Effector memory CD8-positive, alpha-beta T cell (primary cell): ENCODE data around the gene SMIM44.
A peak's percentile ranks its signal among the peaks of the same experiment; 100 is the strongest.

Experiments
- ATAC-seq: fragments of 150-1000 bp; cut with Tn5 transposase; replicated peaks from 2 replicates; pipeline ENCODE4 v1.10.0; 2021; ENCODE audit warnings: mild to moderate bottlenecking, moderate library complexity
- DNase-seq, 3 experiments: peaks; one replicate each; pipeline ENCODE4 v3.0.0; 2021
- H3K27ac Mint-ChIP-seq, 2 donors: one replicate each; pipeline ENCODE4 v1.8.0; 2022; ENCODE audit warnings: mild to moderate bottlenecking in 2 of 2, mixed read lengths in 2 of 2, moderate library complexity in 2 of 2
- H3K27me3 Mint-ChIP-seq, 2 donors: one replicate each; pipeline ENCODE4 v1.8.0; 2022; ENCODE audit warnings: mixed read lengths in 2 of 2
- H3K36me3 Mint-ChIP-seq: one replicate; pipeline ENCODE4 v1.8.0; 2022; ENCODE audit warnings: mild to moderate bottlenecking, moderate library complexity, mixed read lengths; ENCODE audit not compliant: insufficient read depth
- H3K4me1 Mint-ChIP-seq, 2 donors: one replicate each; pipeline ENCODE4 v1.8.0; 2022; ENCODE audit warnings: low read depth in 2 of 2, mixed read lengths in 2 of 2
- H3K4me3 Mint-ChIP-seq, 2 donors: one replicate each; pipeline ENCODE4 v1.8.0; 2022; ENCODE audit warnings: mild to moderate bottlenecking in 2 of 2, mixed read lengths in 2 of 2, moderate library complexity in 2 of 2
- H3K9me3 Mint-ChIP-seq, 2 donors: one replicate each; pipeline ENCODE4 v1.8.0; 2022; ENCODE audit warnings: mixed read lengths in 2 of 2

The SMIM44 gene

GRCh38 chr19:3504735-3505134 lies 21.5 kb upstream of the SMIM44 start:
- H3K4me1 Mint-ChIP-seq: peaks cover 44 to 45% of the 10 kb centered on the region in 2 donors
- DNase-seq (no peak), ATAC-seq (no peak)
- H3K27ac Mint-ChIP-seq: peak overlapping the region; percentile 99
- no peaks in the 10 kb centered on the region for H3K27me3 Mint-ChIP-seq
- H3K36me3 Mint-ChIP-seq: peaks cover 45% of the 10 kb centered on the region
- peak overlapping the region; percentile 94 to 95 for H3K4me3 Mint-ChIP-seq
- H3K9me3 Mint-ChIP-seq: no peaks in the 10 kb centered on the region

DNA sequence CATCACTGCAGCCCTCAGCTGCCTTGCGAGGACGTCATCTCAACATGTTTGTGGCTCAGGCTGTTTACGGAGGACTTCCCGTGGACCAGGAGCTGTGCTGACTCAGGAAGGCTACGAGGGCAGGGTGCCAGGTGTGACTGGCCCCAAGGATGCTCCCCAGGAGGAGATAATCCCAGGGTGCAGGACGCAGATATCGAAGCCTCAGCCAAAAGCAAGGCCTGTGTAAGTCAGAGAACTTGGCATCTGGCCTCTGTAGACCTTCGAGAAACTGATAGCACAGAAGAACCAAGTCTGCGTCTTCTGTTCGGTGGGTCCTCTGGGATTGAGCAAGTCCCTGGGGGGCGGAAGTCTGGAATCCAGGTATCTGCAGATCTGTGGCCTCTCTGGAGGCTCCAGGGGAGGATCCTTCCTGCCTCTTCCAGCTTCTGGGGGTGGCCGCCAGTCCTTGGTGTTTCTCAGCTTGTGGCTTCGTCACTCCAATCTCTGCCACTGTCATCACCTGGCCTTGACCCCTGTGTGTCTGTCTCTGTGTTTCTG lies 19.9 kb upstream of the SMIM44 start:
- H3K27ac Mint-ChIP-seq: no peak overlapping the region
- ATAC-seq: no peak

GRCh38 chr19:3501780-3502179 lies 18.5 kb upstream of the SMIM44 start:
- H3K27me3 Mint-ChIP-seq: no peaks in the 10 kb centered on the region
- H3K4me1 Mint-ChIP-seq: peaks cover 26 to 29% of the 10 kb centered on the region in 2 donors
- ATAC-seq (no peak), DNase-seq (no peak)
- H3K27ac Mint-ChIP-seq: no peak overlapping the region
- H3K9me3 Mint-ChIP-seq: no peaks in the 10 kb centered on the region
- no peak overlapping the region for H3K4me3 Mint-ChIP-seq
- peaks cover 42% of the 10 kb centered on the region for H3K36me3 Mint-ChIP-seq

More for the DNA sequence above, 19.9 kb upstream of the SMIM44 start:
- peaks cover 34% of the 10 kb centered on the region in 2 donors for H3K4me1 Mint-ChIP-seq
- no peaks in the 10 kb centered on the region for H3K27me3 Mint-ChIP-seq
- no peak overlapping the region for H3K4me3 Mint-ChIP-seq
- peaks cover 44% of the 10 kb centered on the region for H3K36me3 Mint-ChIP-seq
- no peak for DNase-seq
- H3K9me3 Mint-ChIP-seq: no peaks in the 10 kb centered on the region

DNA sequence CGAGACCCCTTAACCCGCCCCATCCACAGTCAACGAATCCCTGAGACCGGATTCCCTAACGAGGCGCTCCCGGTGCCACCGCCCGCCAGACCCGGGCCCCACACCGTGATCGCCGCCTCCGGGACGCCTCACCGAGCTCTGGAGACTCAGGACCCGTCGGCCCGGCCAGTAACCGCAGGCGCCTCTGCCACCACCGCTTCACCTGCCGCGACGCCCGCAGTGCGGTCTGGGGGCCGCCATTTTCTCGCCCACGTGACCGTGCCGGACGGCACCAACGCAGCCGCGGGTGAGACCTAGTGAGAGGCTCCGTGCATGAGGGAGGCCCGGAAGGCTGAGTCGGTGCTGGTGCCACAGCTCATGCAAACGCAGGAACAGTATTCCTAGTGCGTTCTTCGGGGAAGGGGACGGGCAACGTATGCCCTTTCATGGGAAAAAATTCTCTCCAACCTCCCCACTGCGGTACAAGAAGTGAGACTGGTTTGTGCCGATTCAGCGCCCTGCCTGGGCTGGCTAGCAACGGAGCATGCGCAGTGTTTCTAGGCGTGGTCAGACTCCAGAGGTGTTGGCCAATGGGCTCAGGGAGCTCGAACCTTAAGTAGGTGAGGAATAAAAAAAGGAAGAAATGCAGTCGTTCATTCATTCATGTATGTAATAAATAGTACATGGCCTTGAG lies 17.3 kb upstream of the SMIM44 start, which contains the start of gene DOHH:
Gene DOHH, minus strand, starts transcription at position 246 of the 673 bp plus-strand sequence. CDS start 3,860 bp downstream, outside the sequence.
- H3K9me3 Mint-ChIP-seq: no peaks in the 10 kb centered on the region
- peak within 1 kb of the TSS; percentile 92 to 96 for H3K4me3 Mint-ChIP-seq
- DNase-seq (peak; percentile 90 to 91 (median 90)), ATAC-seq (peak; percentile 86)
- H3K4me1 Mint-ChIP-seq: peaks cover 19 to 24% of the 10 kb centered on the region in 2 donors
- H3K27me3 Mint-ChIP-seq: no peaks in the 10 kb centered on the region
- H3K27ac Mint-ChIP-seq: peak within 1 kb of the TSS; percentile 99 to 100
- H3K36me3 Mint-ChIP-seq: peaks cover 34% of the 10 kb centered on the region

DNA sequence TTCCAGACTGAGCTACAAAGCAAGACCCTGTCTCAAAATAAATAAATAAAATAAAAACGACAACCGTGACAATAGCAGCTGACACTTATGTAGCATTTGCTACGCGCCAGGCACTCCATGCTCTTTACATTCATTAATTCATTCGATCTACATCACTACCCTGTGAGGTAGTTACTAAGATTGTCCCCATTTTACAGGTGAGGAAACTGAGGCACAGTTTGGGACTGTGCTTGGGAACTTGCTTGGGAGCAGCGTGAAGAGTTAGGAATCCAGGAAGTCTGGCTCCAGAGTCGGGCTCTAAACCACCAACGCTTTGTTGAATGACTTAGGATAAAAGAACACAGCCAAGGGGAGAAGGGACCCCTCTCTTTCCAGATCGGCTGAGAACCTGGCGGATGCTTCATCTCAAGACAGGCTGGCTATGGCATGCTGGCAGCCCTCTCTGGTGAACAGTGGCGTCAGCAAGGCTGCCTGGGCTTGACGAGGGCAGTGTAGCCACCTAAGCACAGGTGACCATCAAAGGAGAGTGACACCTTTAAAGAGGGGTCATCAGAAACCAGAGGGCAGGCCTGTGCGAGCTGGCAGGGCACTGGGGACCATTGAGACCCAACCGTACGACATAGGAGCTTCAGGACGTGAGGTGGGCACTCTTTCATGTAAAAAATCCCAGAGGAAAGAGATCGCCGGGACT lies 16.6 kb upstream of the SMIM44 start:
- DNase-seq (no peak), ATAC-seq (no peak)
- peaks cover 35% of the 10 kb centered on the region for H3K36me3 Mint-ChIP-seq
- no peaks in the 10 kb centered on the region for H3K27me3 Mint-ChIP-seq
- peak overlapping the region; percentile 99 to 100 for H3K27ac Mint-ChIP-seq
- peaks cover 15 to 21% of the 10 kb centered on the region in 2 donors for H3K4me1 Mint-ChIP-seq
- H3K9me3 Mint-ChIP-seq: no peaks in the 10 kb centered on the region
- H3K4me3 Mint-ChIP-seq: peak overlapping the region; percentile 92 to 96

- Mint-ChIP-seq H3K9me3 (no peaks in the 10 kb centered on the region), H3K4me1 (peaks cover 15 to 19% of the 10 kb centered on the region in 2 donors), H3K36me3 (peaks cover 45% of the 10 kb centered on the region), H3K27ac (no peak overlapping the region), H3K27me3 (no peaks in the 10 kb centered on the region), H3K4me3 (no peak overlapping the region)
- ATAC-seq (no peak), DNase-seq (no peak)
These were observed 14.7 kb upstream of the SMIM44 start for GRCh38 chr19:3497757-3498520.

DNA sequence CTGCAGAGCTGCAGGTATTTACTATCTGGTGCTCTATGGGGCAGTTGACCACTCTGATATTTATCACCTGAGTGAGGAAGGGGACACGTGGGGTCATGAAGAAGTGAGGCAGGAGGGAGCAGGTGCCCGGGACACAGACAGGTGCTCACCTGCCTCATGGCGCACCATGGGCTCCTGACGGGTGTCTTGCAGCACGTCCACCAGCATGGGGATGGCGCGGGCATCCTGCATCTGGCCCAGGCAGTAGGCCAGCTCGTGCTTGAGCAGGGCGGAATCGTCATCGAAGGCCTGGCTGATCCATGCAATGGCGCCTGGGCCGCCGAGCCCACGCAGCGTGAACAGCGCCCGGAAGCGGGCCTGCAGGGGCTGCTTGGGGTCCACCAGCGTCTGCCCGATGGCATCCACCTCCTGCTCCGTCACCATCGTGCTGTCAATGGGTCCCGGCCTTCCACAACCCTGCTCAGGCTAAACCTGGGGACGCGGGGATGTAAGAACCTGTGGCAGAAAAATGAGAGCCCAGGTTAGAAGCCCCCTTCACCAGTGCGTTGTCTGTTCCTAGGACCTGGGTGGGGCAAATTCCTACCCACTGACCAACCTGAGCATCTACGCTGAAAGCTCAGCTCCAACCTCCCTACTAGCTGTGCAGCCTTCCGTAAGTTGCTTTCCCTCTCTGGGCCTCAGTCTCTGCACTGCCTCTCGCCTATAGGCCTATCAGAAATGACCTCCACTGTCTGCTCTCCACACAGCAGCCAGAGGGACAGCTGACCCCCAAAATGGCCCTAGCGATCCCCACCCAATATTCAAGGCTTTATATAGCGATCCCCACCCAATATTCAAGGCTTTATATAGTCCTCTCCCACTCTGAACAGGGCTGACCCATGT lies 13.4 kb upstream of the SMIM44 start:
- Mint-ChIP-seq H3K36me3 (peaks cover 45% of the 10 kb centered on the region), H3K27ac (peak overlapping the region in 1 of 2 donors; percentile 61), H3K4me1 (peaks cover 15 to 19% of the 10 kb centered on the region in 2 donors), H3K27me3 (no peaks in the 10 kb centered on the region), H3K4me3 (no peak overlapping the region), H3K9me3 (no peaks in the 10 kb centered on the region)
- no peak for DNase-seq
- no peak for ATAC-seq

DNA sequence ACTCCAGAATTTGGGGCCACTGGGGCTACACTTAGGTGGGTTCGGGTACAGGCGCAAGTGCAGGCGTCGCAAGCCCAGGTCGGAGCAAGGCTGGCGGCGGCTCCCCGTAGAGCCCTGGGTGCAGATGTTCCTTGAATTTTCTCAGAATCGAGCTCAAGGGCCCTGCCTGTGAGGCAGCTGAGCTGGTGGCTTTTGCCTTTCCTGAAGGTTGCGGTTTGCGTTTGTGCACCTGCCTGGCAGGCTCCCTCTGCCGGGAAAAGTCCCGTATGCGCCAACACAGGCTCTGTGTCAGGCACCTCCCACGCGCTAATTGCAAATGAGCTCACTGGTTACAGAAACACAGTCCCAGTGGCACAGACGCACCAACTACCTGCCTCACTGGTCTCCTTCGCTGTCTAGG lies 11.3 kb upstream of the SMIM44 start:
- no peak overlapping the region for H3K4me3 Mint-ChIP-seq
- ATAC-seq (no peak), DNase-seq (no peak)
- H3K9me3 Mint-ChIP-seq: no peaks in the 10 kb centered on the region
- no peak overlapping the region for H3K27ac Mint-ChIP-seq
- no peaks in the 10 kb centered on the region for H3K27me3 Mint-ChIP-seq
- H3K4me1 Mint-ChIP-seq: peaks cover 6 to 8% of the 10 kb centered on the region in 2 donors
- H3K36me3 Mint-ChIP-seq: peaks cover 33% of the 10 kb centered on the region

DNA sequence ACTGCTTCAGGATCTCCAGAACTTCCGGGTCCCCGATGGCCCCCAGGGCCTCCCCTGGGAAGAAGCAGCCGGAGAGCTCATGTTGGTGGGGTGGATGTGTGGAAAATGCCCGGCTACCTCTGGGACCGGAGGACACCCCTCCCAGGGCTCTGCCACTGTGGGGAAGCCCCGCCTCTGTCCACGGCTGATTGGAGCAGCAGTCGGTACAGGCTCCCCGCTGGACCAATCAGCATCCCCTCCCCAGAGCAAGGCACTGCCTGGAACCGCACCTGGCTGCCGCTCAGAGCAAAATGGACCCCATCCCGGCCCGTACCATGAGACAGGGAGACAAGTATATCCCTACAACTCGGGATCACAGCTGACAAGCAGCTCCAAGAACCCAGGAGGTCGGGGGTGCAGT lies 10.8 kb upstream of the SMIM44 start:
- Mint-ChIP-seq H3K27ac (no peak overlapping the region), H3K9me3 (no peaks in the 10 kb centered on the region), H3K4me1 (peaks cover 2 to 6% of the 10 kb centered on the region in 2 donors), H3K27me3 (no peaks in the 10 kb centered on the region), H3K4me3 (no peak overlapping the region), H3K36me3 (peaks cover 29% of the 10 kb centered on the region)
- no peak for DNase-seq
- no peak for ATAC-seq

DNA sequence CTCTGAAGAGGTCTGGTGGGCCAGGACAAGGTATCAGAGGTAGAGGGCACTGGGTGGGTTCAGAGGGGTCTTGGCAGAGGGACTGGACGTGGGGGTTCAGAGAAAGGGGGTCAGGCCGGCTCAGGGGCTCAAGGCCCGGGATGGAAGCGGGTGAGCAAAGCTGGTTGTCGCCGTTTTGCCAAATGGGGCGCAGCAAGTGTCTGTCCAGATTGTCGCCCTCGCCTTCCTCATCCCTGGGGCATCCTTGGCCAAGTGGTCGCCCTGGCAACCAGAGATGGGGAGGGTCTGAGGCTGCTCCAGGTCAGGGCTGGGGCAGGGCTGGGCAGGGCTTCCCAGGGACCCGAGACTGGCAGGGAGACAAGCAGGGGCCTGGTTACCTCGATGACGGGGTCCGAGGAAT lies 10.4 kb upstream of the SMIM44 start:
- DNase-seq: no peak
- Mint-ChIP-seq H3K27me3 (no peaks in the 10 kb centered on the region), H3K4me3 (peak overlapping the region in 1 of 2 donors; percentile 22), H3K36me3 (peaks cover 27% of the 10 kb centered on the region), H3K9me3 (no peaks in the 10 kb centered on the region), H3K4me1 (peaks cover 0 to 5% of the 10 kb centered on the region in 2 donors), H3K27ac (peak overlapping the region in 1 of 2 donors; percentile 65)
- no peak for ATAC-seq

DNA sequence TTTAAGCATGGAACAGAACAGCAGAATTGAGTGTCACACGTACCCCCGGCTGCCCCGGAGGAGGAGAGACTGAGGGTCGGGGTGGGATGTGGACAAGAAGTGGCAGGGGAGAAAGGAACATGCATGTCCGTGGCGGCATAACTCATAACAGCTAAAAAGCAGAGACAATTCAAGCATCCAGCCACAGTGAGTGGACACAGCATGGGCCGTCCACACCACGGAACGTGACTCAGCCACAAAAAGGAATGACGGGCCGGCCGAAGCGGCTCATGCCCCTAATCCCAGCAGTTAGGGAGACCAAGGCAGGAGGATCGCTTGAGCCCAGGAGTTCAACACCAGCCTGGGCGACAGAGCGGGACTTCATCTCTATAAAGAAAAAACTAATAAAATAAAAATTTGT lies 9.7 kb upstream of the SMIM44 start:
- DNase-seq: no peak
- H3K9me3 Mint-ChIP-seq: no peaks in the 10 kb centered on the region
- peaks cover 25% of the 10 kb centered on the region for H3K36me3 Mint-ChIP-seq
- no peak overlapping the region for H3K4me3 Mint-ChIP-seq
- ATAC-seq: no peak
- H3K4me1 Mint-ChIP-seq: peaks cover 0 to 4% of the 10 kb centered on the region in 2 donors
- H3K27me3 Mint-ChIP-seq: no peaks in the 10 kb centered on the region
- H3K27ac Mint-ChIP-seq: peak overlapping the region; percentile 65 to 72

- no peak overlapping the region for H3K4me3 Mint-ChIP-seq
- peak overlapping the region in 1 of 2 donors; percentile 72 for H3K27ac Mint-ChIP-seq
- peaks cover 0 to 3% of the 10 kb centered on the region in 2 donors for H3K4me1 Mint-ChIP-seq
- no peak for ATAC-seq
- DNase-seq: no peak
- no peaks in the 10 kb centered on the region for H3K9me3 Mint-ChIP-seq
- peaks cover 24% of the 10 kb centered on the region for H3K36me3 Mint-ChIP-seq
- H3K27me3 Mint-ChIP-seq: no peaks in the 10 kb centered on the region
These were observed 9.0 kb upstream of the SMIM44 start for GRCh38 chr19:3492131-3492839.
